GF-D8 (cell line): ENCODE measurements around the gene ADAMTS5.

Experiments used
- DNase-seq: peaks from one replicate; lab custom pipeline; 2025; lab: John Stamatoyannopoulos, UW

ADAMTS5 gene

GRCh38 chr21:26887251-26887650 lies 79.6 kb downstream of the ADAMTS5 start:
- DNase-seq: no peak

- no peak for DNase-seq
These were observed 82.5 kb downstream of the ADAMTS5 start for GRCh38 chr21:26884436-26884835.

- no peak for DNase-seq
These were observed 83.1 kb downstream of the ADAMTS5 start for GRCh38 chr21:26883768-26884167.

- DNase-seq: no peak
These were observed 85.2 kb downstream of the ADAMTS5 start for GRCh38 chr21:26881504-26882228.

GRCh38 chr21:26877018-26877417 lies 89.9 kb downstream of the ADAMTS5 start:
- DNase-seq: no peak

- no peak for DNase-seq
These were observed 92.5 kb downstream of the ADAMTS5 start for GRCh38 chr21:26874347-26874746.
